SK-N-SH (cell line): ENCODE data around the gene H1-8.

ENCODE experiments used
- TF ChIP-seq, protein P1 (sequence below): fragments of 200-600 bp; sonication (generic); IDR thresholded peaks from 2 replicates; pipeline ENCODE4 v1.6.1; 2017; ENCODE audit warnings: antibody characterized with exemption, mild to moderate bottlenecking, moderate library complexity
- TF ChIP-seq, protein P2 (sequence below): IDR thresholded peaks from 2 replicates; pipeline ENCODE4 v1.4.0; 2012; ENCODE audit warnings: low read depth
- TF ChIP-seq, protein P3 (sequence below): fragments of 150-350 bp; IDR thresholded peaks from 2 replicates; pipeline ENCODE4 v1.6.1; 2016; ENCODE audit warnings: mild to moderate bottlenecking, low read depth, low read length

DNA sequence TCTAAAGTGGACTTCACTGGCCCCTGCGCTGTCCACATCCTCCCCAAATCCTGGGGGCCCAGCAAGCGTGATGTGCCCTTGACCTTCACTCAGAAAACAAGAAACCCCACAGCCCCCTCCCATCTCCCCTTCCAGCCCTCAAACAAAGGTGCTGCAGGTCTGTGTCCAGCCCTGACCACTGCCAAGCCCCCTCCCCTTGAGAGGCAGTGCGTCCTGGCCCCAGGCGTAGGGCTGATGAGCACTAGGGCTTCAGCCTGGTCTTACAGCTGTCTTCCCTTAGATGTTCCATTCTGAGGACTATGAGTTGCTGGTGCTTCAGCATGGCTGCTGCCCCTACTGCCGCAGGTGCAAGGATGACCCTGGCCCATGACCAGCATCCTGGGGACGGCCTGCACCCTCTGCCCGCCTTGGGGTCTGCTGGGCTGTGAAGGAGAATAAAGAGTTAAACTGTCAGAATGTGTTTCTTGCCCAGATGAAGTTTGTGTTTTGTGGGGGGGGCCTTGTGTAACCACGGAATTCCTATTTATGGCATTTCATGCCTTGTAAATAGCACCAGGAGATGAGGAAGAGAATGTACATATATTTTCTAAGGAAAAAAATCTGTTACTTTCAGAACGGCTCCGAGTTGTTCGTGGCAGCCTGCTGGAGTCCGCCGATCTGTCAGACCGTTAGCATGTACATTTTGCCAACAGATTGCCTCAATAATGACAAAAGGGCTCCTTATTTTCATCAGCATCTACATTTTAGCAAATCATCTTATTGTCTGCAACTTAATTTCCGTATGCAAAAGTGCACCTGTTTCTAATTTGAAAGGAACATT lies 22.9 kb upstream of the H1-8 start:
- TF ChIP-seq, protein P1, sequence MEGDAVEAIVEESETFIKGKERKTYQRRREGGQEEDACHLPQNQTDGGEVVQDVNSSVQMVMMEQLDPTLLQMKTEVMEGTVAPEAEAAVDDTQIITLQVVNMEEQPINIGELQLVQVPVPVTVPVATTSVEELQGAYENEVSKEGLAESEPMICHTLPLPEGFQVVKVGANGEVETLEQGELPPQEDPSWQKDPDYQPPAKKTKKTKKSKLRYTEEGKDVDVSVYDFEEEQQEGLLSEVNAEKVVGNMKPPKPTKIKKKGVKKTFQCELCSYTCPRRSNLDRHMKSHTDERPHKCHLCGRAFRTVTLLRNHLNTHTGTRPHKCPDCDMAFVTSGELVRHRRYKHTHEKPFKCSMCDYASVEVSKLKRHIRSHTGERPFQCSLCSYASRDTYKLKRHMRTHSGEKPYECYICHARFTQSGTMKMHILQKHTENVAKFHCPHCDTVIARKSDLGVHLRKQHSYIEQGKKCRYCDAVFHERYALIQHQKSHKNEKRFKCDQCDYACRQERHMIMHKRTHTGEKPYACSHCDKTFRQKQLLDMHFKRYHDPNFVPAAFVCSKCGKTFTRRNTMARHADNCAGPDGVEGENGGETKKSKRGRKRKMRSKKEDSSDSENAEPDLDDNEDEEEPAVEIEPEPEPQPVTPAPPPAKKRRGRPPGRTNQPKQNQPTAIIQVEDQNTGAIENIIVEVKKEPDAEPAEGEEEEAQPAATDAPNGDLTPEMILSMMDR = no peak
- TF ChIP-seq, protein P2, sequence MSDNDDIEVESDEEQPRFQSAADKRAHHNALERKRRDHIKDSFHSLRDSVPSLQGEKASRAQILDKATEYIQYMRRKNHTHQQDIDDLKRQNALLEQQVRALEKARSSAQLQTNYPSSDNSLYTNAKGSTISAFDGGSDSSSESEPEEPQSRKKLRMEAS = no peak
- TF ChIP-seq, protein P3, sequence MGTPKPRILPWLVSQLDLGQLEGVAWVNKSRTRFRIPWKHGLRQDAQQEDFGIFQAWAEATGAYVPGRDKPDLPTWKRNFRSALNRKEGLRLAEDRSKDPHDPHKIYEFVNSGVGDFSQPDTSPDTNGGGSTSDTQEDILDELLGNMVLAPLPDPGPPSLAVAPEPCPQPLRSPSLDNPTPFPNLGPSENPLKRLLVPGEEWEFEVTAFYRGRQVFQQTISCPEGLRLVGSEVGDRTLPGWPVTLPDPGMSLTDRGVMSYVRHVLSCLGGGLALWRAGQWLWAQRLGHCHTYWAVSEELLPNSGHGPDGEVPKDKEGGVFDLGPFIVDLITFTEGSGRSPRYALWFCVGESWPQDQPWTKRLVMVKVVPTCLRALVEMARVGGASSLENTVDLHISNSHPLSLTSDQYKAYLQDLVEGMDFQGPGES = no peak
